Kasumi-1 (cell line): ENCODE measurements around the gene SELENOO.
A peak's percentile ranks its signal among the peaks of the same experiment; 100 is the strongest.

Experiments used
- DNase-seq, 2 experiments: peaks; one replicate each; lab custom pipeline; 2025; lab: John Stamatoyannopoulos, UW

Gene SELENOO

DNA sequence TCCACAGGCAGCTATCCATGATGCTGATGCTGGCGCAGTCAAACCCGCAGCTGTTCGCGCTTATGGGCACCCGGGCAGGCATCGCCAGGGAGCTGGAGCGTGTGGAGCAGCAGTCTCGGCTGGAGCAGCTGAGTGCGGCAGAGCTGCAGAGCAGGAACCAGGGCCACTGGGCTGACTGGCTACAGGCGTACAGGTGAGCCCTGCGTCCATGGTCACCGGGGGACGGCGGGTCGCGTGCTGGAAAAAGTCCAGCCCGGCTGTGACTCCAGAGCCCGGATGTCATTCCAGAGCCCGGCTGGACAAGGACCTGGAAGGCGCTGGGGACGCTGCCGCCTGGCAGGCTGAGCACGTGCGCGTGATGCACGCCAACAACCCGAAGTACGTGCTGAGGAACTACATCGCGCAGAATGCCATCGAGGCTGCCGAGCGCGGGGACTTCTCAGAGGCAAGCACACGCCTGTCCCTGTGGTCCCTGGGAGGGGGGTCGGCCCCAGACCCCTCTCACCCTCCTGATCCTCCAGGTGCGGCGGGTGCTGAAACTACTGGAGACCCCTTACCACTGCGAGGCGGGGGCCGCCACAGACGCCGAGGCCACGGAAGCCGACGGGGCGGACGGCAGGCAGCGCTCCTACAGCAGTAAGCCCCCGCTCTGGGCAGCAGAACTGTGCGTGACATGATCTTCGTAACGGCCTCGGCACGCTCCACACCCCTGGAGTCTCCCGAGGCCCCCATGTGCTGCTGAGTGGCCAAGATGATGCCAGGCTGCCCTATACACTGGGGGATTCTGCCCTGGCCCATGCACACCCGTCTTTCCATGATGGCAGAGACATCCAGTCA, 16.1 kb downstream of the SELENOO start:
- DNase-seq, result no peak

DNA sequence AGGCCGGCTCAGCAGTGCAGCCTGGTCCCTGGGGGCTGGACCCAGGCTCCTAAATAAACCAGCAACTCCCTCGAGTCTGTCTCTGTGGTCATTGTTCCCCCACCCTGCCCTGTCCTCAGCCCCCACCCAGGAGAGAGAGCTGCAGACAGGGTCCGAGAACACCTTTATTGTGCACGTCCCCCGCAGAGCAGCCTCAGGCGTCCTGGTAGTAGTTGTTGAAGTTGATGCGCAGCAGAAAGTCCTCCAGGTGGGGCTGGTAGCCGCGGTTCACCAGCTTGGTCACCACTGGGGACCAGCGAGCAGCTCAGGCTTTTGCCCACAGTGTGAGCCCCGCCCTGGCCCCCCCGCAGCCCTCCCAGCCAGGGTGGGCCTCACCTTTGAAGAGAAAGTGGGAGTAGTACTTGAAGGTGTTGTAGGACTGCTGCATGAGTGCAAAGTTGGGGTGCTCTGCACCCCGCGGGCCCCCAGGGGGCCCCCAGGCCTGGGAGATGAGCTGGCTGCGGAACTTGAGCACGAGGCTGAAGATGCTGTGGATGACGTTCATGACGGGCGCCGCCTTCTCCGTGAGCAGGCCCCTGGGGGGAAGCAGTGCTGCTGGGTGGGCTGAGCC, 16.8 kb downstream of the SELENOO start:
- no peak for DNase-seq

DNA sequence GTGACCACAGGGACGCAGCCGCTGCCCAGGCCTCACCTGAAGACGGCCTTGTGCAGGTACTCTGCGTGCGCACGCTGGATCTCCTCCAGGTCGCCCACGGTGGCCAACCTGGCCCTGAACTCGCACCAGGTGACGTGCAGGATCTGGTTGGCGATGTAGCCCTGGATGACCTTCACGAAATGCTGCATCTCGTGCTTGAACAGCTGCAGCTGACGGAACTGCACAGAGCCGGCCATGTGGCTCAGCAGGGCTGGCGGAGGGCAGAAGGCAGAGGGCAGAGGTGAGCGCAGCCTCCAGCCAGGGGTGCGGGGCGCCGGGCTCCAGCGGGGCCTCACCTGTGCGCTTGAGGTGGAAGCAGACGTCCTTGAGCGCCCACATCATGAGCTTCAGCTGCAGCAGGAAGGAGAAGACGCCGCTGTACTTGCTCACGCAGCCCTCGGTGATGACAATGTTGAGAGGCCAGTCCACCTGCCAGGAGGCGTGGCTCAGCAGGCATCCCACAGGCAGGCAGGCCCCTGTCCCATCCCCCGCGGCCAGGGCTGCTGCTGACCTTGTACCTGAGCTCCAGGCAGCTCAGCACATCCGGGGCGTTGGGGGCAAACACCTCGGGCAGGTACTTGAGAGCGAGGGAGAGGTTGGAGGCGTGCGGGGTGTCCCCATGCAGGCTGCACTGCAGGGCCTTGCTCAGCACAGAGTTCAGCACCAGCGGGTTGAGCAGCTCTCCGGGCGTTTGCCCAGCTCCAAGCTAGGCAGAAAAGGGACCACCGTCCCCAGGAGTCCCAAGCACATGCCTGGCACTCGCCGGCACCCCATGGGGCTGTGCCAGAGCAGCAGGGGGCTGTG, 17.6 kb downstream of the SELENOO start:
- DNase-seq, result no peak

DNA sequence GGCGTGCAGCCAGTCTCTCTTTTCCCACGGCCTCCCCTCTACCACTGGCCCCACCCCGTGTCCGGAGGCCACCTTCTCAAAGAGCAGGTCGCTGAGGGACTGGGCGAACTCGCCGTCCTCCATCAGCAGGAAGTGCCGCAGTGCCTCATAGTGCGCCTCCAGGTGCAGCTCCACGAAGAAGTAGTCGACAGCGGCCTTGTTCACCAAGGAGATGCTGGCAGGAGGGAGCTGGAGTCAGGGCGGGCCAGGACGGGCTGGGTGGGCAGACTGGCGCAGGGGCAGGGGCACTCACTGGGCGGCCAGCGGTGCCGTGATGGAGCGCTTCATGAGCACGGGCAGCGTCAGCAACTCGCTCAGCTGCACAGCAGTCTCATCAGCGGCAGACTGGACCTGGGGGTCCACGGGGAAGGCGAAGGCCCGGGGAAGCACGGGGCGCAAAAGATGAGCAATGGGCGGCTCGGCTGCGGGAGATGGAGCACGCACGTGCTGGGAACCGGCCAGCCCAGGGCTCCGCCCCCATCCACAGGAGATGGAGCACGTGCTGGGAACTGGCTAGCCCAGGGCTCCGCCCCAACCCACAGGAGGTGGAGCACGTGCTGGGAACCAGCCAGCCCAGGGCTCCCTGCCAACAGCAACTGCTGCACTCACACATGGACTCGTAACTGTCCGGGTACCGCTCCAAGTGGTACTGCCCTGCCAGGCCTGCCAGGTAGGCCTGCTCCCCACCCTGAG, 18.4 kb downstream of the SELENOO start:
- DNase-seq, result peak; percentile 17 to 29

DNA sequence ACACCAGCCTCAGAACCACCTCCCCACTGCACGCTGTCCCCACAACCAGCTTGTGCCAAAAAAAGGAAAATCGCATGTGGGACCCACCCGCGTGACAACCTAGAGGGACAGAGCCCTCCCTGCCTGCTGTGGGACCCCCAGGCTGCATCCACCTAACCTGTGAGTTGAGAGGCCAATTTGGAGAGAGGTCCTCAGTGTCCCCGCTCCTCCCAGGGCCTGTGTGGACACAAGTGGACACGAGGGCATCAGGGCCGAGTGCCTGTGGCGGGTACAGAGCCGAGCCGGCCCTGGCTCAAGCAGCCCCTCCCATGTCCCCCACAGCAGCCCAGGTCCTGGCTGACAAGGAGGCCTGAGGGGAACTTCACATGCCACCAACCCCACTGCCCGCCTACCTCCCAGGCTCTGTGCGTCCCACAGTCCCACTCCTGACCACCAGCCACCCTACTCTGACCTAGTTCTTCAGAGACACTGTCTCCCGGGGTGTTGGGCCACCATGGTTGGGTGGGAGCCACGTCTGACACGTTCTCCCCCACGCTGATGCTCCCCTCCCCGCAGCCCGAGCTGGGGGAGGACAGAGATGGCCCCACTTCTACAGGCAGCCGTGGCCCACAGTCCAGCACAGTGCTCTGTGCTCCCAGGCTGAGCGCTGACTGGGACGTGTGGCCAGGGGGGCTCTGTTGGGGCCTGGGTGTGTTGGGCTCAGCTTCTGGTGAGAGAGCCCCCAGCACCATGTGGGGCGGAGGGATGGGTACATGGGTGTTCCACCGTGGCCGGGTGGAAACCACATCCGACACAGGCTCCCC, 19.2 kb downstream of the SELENOO start:
- no peak for DNase-seq

DNA sequence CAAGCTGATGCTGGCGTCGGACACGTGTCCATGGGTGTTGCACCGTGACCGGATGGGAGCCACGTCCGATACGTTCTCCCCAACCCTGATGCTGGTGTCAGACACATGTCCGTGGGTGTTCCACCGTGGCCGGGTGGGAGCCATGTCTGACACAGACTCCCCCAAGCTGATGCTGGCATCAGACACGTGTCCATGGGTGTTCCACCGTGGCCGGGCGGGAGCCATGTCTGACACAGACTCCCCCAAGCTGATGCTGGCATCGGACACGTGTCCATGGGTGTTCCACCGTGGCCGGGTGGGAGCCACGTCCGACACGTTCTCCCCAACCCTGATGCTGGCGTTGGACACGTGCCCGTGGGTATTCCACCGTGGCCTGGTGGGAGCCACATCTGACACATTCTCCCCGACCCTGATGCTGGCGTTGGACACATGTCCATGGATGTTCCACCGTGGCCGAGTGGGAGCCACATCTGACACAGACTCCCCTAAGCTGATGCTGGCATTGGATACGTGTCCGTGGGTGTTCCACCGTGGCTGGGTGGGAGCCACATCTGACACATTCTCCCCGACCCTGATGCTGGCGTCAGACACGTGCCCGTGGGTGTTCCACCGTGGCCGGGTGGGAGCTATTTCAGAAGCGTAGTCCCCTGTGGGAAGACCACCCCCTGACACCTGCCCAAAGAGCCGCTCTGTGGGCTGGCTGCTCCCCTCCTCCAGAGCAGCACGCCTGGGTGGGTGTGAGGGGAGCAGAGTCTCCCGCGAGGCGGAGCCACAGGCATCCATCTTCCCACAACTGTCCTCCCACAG, 20.0 kb downstream of the SELENOO start:
- no peak for DNase-seq

DNA sequence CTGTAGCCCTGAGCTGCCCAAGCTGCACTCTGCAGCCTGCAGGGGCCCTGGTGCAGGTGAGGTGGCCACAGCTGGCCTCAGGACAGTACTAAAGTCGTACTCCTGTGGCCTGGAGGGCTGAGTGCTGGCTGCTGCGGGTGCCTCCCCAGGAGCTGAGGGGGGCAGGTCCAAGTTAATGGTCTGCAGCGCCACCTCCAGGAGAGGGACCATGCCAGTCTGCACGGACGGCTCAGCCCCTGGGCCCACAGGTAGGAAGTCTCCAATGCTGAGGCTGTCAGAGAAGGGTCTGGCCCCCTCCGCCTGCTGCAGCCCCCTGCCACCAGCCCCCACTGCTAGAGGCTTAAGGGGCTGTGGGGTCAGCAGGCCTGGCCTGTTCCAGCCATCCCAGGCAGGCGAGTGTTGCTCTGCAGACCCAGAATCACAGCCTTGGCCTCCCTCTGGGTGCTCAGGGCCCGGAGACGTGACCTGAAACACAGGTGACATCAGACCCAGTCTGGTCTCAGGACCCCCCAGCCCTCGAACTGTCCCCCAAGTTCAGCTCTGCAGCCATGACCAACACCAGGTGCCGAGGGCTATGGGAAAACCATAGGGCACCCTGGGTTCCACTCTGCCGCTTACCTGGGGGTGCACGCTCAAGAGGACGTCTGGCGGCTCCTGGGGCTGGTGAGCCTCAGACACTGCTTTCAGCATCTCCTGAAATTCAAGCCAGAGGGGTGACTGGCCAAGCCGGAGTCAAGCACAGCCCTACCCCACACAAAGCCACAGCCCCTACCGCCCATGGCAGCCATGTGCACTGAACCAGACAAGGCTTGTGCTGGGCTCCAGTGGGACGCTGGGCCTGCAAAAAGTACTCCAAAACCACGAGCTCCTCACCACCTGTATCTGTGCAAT, 20.8 kb downstream of the SELENOO start:
- DNase-seq, result no peak

DNA sequence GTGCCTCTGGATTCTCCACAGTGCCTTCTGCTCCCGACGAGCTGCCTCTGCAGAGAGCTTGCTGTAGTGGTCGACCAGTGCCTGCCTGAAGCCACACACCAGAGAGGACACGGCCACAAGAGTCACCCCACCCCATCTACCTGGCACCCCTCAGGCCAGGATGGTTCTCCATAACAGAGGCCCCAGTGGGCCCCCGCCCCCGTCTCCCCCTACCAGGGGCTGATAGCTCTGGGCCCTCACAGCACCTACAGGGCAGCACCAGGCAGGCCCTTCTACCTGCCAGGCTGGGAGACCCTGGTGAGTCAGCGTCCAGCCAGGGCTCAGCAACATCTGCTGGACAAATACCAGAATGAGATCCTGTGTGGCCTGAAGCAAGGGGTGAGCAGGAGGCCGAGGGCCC, 21.7 kb downstream of the SELENOO start:
- DNase-seq, result no peak

DNA sequence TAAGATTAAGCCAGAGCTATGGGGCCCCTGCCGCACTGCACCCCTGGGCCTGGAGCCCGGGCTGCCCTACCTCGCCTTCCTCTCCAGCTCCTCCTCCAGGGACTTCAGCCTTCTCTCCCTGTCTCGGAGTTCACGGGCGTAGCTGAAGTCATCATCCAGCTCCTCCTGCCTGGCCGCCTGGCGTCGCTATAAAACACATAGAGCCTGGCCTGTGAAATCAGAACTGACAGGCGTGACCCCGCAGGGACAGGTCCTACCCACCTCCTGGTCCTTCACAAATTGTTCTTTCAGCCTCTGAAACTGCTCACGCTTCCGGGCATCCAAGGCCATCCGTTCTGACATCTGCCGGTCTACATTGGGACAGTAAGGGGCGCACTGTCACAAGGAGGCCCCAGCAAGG, 23.3 kb downstream of the SELENOO start:
- no peak for DNase-seq

DNA sequence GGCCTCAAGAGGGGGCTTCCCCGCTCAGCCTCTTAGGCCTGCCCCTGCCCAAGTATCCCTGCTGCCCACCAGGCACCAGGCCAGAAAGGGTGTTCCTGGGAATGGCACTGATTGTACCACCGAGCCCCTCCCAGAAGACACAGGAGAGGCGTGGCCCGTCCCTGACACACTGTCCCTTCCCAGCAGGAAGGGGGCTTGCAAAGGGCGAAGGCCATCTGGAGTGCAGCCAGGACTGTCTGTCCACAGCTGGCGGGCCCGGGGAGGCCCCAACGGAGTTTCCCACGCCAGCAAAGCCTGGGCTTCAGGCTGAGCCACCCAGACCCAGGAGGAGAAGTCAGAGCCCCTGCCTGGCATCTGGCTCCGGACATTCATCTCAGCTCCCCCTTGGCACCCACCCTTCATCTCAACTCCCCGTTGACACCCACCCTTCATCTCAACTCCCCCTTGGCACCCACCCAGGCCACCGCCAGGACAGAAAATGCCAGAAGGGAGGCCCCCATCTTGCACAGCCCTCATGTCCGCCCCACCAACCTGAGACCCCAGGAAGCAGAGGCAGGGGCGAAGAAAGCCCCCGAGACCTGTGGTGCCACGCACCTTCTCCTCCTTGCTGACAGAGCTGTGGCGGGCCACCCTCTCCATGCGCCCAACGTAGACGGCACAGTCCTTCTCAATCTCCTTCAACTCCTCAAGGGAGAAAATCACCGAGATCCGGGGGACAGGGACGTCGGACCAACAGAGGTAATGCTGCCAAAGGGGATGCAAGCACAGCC, 24.6 kb downstream of the SELENOO start:
- DNase-seq, result no peak

DNA sequence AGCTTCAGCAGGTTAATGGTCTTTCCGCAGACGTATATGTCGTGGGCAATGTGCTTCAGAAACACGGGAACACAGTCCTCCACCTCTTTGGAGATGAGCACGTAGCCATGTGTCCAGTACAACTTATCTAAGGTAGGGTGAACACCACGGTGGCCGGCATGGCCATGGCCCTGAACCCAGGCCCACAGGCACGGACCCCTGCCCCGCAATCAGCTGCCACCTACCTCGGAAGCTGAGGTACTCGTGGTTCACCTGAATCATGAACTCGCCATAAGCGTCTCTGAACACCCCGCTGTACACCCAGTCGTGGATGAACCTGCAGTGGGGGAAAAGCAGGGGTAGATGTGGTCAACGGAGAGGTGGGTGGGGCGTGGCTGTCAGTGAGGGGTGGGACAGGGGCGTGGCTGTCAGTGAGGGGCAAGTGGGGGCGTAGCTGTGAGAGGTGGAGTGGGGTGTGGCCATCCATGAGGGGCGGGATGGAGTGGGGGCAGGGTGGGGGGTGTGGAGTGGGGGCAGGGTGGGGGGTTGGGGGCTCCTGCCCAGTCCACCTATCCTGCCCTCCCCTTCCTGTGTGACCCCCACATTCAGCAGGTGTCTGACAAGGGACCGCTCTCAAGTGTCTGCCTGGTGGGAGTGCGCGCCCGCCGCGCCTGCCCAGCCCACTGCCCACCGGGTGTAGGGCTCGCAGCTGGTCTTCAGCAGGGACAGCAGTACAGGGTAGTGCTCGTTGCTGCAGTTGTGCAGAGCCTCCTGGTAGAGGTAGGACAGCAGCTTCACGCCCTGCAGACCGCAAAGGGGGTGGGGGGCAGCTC, 25.5 kb downstream of the SELENOO start:
- DNase-seq, result no peak

DNA sequence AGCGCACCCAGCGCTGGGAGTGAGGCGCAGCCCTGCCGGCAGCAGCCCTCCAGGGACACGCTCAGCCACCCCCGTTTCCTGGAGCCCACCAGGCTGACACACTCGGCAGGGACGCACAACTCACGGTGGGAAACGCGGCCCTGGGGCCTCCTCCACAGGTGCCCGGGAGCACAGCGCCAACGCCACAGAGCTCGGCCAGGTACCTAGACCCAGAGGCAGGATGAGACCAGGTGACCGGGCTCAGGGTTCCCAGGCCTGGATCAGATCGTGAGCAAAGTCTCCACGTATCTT, 26.0 kb downstream of the SELENOO start:
- DNase-seq, result no peak

DNA sequence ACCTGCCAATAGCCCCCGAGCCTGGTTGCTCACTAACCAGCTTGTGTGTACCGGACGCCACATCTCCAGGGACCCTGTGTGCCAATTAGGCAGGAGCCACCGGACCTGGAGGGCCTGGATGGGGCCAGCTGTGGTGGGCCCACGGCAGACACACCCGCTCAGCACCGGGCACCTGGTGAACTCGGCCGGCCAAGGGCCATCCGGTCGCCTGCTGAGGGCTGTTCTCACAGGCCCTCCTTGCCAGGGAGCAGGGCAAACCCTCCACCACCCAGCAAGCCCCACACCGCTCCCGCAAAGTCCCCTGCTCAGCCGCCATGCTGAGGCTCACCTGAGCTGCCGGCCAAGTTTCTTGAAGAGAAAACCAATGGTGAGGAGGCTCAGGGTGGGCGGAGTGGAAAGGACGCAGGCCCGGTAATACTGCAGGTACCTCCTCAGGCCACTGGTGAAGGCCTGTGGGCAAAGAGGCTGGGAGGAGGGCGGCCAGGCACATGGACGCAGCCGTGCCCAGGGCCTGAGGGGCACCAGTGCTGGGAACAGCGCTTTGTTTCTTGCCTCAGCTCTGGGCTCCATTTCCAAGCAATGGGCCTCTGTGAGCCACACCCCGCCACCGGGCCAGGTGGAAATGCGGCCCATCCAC, 26.9 kb downstream of the SELENOO start:
- no peak for DNase-seq

DNA sequence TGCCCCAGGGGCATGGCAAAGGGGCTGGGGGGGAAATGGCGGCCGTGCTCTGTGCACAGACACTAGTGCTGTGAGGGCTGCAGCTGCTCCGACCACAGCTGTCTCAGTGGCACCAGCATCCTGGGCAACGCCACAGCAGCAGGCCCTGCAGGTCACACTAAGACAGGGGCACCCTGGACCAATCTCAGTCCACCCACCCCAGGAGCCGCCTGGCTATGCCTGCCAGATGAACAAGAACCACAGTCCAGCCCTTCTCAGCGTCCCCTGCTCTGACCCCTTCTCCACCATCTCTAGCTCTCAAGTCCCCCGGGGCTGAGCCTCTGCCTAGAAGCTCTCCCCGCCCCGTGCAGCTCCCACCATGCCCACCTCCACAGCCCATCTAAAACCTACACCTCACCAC, 27.6 kb downstream of the SELENOO start:
- no peak for DNase-seq

DNA sequence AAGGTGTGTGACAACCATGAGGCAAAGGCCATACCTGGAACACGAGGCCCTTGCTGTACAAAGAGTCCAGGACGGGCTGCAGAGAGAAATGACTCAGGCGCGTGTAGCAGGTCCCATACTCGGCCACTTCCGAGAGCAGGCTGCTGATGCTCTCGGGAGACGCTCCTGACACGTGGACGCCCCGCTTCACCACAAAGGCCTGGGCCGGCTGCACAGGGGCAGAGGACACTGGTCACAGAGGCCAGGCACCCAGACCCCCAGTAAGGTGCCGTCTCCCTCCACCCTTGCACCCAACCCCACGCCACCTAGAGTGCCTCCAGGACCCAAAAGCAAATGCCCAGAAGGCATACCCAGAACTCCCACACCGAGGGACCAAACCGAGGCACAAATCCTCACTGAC, 28.6 kb downstream of the SELENOO start:
- DNase-seq, result no peak

DNA sequence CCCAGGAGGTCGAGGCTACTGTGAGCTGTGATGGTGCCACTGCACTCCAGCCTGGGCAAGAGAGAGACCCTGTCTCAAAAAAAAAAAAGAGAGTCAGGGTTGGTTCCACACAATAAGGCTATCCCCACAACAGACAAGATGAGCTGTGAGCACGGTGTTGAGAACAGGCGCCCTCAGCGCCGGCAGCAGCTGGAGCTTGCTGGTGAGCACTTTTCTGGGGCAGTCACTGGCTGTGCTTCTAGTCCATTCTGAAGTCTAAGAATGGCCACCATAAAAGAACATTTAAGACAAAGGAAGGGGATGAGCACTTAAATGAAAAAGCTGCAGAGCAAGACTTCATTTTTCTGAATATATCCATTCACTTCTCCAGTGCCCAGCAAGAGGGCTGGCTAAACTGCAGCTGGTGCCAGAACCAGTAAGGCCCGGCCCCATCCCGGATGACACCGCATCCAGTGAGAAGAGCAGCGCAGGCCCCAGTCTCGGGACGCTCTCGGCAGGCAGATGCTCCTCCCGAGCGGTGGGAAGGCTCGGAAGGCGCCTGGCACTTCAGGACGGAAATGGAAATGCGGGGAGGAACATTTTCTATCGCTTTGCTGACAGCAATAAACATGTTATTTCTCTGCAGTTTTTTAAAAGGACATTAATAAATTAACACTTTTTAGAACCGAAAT, 31.8 kb downstream of the SELENOO start:
- no peak for DNase-seq

DNA sequence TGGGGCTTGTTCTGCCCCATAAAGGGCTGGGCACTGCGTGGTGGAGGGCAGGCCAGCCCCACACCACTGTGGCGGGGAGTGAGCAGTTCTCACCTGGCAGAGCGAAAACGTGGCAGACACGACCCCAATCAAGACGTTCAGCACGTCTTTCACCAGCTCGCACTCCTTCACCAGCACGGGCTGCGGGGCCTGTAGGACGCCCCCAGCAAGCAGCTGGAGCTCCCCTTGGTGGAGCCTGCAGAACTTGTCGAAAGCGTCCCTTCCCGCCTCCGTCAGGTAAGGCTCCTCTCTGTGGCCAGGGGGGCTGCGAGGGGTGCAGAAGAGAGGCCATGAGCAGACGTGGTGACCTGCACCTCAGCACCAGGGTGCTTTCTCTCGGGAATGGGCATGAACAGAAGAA, 32.4 kb downstream of the SELENOO start:
- DNase-seq, result no peak
